Activated T-helper 2 cell treated with anti-CD3 and anti-CD28 coated beads, Interferon-gamma antibody, Interleukin-2, Interleukin-4, amounts not matched to agents 10 μg/mL and 5 μg/mL and 100 μg/mL, durations not matched to agents 14 hours and 24 hours and 36 hours (primary cell): ENCODE measurements around the gene THAP4. TPM values are rescaled to one million over a fixed set of nuclear protein-coding genes. Genes with fewer than 3 reads are reported as not detected.
A peak's percentile ranks its signal among the peaks of the same experiment; 100 is the strongest.

Source experiments
- DNase-seq: peaks from one replicate; pipeline ENCODE4 v3.0.0; 2021; ENCODE audit warnings: low spot score
- H3K27ac Mint-ChIP-seq: one replicate; pipeline ENCODE4 v1.8.0; 2021; ENCODE audit warnings: mixed read lengths
- H3K27me3 Mint-ChIP-seq: one replicate; pipeline ENCODE4 v1.8.0; 2021; ENCODE audit warnings: low read depth, mixed read lengths
- H3K36me3 Mint-ChIP-seq: one replicate; pipeline ENCODE4 v1.8.0; 2021; ENCODE audit warnings: low read depth, mixed read lengths
- H3K4me1 Mint-ChIP-seq: one replicate; pipeline ENCODE4 v1.8.0; 2021; ENCODE audit warnings: low read depth, mixed read lengths
- H3K4me3 Mint-ChIP-seq: one replicate; pipeline ENCODE4 v1.8.0; 2021; ENCODE audit warnings: low read depth, mild to moderate bottlenecking, moderate library complexity, mixed read lengths
- H3K9me3 Mint-ChIP-seq: one replicate; pipeline ENCODE4 v1.8.0; 2021; ENCODE audit warnings: mixed read lengths
- intact Hi-C: fragments of 100-400 bp; cut with micrococcal nuclease; formaldehyde crosslinking; loops from one replicate; pipeline ENCODE4 v1.15.1; 2023
- total RNA-seq: library from RNA; stranded (reverse); gene quantifications from 2 replicates; pipeline ENCODE4 v1.2.3, GENCODE V29; 2022

Gene THAP4
- total RNA-seq, 1 donor from 2014 or later, result 48.7 TPM

DNA sequence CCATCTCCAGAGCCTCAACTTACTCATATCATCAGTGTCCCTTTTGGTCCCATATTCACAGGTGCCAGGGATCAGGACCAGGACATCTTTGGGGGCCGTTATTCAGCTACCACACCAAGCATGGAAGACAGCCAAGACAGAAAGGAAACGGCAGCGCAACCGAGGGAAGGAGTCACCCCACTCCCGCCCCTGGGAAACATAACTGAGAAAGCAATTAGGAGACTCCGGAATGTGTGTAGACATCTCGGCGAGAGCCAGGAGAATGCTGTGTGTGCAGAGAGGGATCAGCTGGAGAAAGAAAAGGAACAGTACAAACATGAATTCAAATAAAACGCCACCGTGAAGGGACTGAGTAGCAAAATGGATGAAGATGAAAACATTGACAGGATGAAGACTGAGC is 91.9 kb downstream of the THAP4 start:
- intact Hi-C loops, result no loop called here
- no peak overlapping the region for H3K27ac Mint-ChIP-seq
- peaks cover 17% of the 10 kb centered on the region for H3K27me3 Mint-ChIP-seq

DNA sequence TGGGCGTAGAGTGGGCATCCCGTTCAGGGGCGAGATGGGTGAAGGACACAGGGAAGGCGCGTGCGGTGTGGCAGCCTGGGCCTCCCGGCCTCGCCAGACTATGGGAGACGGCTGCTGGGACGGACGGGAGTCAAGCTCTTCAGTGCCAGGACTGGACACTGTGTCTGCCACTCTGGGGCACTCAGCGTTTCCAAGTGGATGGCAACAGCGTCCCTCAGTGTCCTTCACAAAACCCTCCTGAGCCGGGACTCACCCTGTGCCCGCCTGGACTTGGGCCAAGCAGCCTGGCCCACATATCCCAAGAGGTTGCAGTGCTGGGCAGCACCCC is 94.7 kb downstream of the THAP4 start:
- Mint-ChIP-seq H3K27me3 (peaks cover 17% of the 10 kb centered on the region), H3K9me3 (no peaks in the 10 kb centered on the region), H3K4me1 (peaks cover 3% of the 10 kb centered on the region), H3K36me3 (no peaks in the 10 kb centered on the region), H3K4me3 (no peak overlapping the region), H3K27ac (no peak overlapping the region)
- no peak for DNase-seq
- intact Hi-C loops, result no loop called here

More for the DNA sequence above, 91.9 kb downstream of the THAP4 start:
- H3K4me1 Mint-ChIP-seq, result peaks cover 3% of the 10 kb centered on the region
- no peak for DNase-seq
- H3K36me3 Mint-ChIP-seq, result no peaks in the 10 kb centered on the region
- H3K9me3 Mint-ChIP-seq, result no peaks in the 10 kb centered on the region
- no peak overlapping the region for H3K4me3 Mint-ChIP-seq

DNA sequence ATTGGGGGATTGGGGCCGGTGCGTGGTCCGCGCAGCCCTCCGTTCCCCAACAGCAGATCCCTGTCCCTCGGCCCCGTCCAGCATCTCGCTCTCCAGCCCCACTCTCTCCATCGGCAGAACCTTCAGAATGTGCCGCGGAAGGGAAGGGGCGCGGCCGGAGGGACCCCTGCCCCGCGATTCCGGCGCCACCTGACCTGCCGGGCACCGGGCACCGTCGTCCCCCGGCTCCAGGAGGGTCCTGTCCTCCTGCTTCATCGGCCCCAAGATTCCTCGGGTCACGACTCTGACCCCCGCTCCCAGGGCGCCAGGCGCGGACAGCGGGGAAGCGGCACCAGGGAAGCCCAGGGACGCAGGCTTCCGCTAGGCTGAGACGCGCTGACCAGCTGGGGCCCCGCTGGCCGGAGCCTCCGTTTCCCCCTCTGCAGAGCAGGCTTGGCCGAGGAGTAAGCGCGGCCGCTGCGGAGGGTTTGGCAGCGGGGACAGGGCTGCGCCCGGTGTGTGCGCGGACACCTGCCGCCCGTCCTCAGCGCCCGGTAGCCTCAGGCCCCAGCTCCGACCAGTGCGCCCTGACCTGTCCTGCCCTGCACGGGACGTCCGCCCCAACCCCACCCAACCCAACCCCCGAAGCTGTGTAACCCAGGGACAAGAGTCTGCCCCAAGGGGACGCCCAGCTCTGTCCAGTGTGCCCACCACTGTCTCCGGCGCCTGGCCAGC is 95.2 kb downstream of the THAP4 start:
- H3K4me3 Mint-ChIP-seq, result no peak overlapping the region
- intact Hi-C loops, result no loop called here
- peaks cover 3% of the 10 kb centered on the region for H3K4me1 Mint-ChIP-seq
- peaks cover 13% of the 10 kb centered on the region for H3K27me3 Mint-ChIP-seq
- H3K9me3 Mint-ChIP-seq, result no peaks in the 10 kb centered on the region
- no peak overlapping the region for H3K27ac Mint-ChIP-seq
- H3K36me3 Mint-ChIP-seq, result no peaks in the 10 kb centered on the region
- no peak for DNase-seq

DNA sequence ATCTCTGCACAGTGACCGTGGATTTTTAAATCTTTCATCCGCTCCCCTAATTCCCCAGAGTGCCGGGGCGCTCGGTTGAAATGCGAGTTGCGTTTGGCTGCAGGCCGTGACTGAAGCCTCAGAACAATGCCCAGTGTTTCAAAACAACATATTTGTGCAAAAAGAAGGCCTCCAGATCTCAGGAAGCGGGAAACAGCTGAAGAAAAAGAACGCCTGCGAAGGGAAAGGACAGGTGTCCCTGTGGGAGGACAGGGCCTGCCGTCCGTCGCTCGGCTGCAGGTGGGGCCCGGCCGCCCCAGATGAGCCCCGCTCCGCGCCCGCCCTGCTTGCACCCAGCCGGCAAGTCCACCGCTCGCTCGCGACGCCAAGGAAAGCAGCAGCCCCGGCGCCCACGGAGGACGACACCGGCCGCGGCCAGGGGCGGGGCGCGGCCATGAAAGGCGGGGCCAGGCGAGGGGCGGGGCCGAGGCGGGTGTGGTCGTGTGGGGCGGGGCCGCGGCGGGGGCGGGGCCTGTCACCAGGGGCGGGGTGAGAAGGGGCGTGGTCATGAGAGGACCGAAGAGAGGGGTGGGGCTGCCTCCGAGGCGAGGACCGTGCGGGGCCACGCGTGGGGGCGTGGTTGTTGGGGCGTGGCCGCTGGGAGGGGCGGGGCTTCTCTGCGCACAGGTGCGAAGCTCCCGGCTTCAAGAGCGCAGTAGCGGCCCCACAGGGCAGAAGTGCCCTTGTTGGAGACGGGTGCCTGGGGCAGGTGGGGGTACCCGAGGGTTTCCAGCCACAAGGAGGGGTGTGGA is 96.0 kb downstream of the THAP4 start:
- Mint-ChIP-seq H3K36me3 (no peaks in the 10 kb centered on the region), H3K9me3 (no peaks in the 10 kb centered on the region), H3K4me1 (peaks cover 3% of the 10 kb centered on the region), H3K27ac (no peak overlapping the region), H3K4me3 (peak overlapping the region; percentile 34), H3K27me3 (peaks cover 16% of the 10 kb centered on the region)
- peak; percentile 64 for DNase-seq
- intact Hi-C loops, result no loop called here

DNA sequence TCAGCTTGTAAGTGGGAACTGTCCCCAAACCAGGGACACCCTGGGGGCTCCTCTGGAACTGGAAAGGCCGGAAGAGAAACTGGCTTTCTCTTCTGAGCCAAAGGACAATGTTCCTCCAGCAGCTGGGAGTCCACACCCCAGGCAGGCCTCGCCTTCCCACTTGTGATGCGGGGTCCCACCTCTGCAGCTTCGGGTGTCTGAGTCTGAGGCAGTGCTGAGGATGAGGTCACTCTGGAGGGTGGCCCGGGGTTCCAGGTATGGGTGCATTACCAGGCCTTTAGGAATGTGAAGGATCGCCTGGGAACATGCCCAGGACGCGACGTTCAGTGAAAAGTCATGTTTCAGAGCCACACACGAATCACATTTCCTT is 96.6 kb downstream of the THAP4 start:
- Mint-ChIP-seq H3K4me1 (peaks cover 3% of the 10 kb centered on the region), H3K4me3 (peak overlapping the region; percentile 34), H3K9me3 (no peaks in the 10 kb centered on the region), H3K36me3 (no peaks in the 10 kb centered on the region), H3K27me3 (peaks cover 17% of the 10 kb centered on the region), H3K27ac (no peak overlapping the region)
- no peak for DNase-seq
- intact Hi-C loops, result no loop called here

DNA sequence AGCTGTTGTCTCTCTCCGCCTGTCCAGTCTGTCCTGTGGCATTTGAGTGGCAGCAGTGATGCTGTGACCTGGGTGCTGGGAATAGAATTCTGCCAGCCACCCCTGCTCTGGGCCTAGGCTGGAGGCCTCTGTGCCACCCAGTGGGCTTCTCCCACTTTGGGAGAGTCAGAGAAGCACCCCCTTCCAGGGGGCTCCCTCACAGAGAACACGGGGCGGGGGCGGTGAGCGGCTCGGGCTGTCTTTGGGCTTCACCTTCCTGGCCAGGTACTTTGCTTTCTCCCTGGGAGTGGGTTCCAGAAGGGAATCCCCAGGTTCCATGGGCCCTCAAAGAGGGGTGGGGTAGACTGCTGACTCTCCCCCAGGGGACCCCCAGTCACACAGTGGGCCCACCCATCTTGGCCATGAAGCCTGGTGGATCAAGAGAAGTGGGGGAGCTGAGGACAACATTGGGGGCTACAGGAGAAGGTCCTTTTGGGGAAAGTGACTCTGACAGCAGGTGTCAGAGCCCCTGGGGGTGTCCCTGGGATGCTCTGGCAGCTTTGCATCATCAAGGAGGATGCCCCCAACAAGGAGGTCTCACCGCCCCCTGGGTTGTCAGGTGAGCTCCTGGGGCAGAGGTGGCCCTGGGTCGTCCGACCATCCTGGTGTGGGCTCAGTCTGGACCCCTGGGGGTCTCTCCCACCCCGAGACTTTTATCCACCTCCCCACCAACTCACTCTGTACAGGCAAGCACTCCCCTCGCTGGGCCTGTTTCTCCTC is 97.2 kb downstream of the THAP4 start:
- DNase-seq, result no peak
- H3K27me3 Mint-ChIP-seq, result peaks cover 17% of the 10 kb centered on the region
- no peak overlapping the region for H3K27ac Mint-ChIP-seq
- H3K4me3 Mint-ChIP-seq, result no peak overlapping the region
- H3K4me1 Mint-ChIP-seq, result peaks cover 3% of the 10 kb centered on the region
- intact Hi-C loops, result no loop called here
- no peaks in the 10 kb centered on the region for H3K9me3 Mint-ChIP-seq
- no peaks in the 10 kb centered on the region for H3K36me3 Mint-ChIP-seq

DNA sequence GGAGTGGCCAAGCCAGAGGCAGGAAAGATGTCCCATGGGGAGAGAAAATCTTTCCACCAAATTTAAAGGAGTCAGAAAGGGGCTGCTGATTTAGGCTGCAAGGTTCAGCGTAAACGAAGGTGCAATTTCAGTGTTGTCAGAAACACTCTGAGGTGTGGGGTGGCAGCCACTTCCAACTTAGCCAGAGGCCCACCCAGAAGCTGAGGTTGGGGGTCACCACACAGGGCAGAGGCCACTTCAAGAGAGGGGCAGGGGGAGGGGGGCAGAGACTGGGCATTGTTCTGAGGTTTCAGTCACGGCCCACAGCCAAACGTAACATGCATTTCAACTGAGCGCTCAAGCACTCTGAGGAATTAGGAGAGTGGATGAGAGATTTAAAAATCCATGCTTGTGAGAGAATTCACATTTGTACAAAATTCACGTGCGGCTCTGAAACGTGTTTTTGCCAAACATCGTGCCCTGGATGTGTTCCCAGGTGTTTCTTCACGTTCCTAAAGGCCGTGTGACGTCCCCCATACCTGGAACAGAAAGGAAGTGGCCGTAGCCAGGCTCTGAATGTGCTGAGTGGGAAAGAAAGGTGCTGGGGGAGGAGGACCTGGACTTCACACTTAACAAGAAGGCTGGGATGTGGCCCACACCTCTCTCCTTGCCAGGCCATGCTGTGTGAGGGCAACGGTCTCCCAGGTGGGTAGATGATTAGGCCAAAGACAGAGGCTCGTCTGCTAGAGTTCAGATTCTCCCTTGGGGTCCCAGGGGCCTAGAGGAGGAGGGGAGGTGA is 97.9 kb downstream of the THAP4 start:
- H3K4me3 Mint-ChIP-seq, result no peak overlapping the region
- H3K27ac Mint-ChIP-seq, result no peak overlapping the region
- peaks cover 3% of the 10 kb centered on the region for H3K4me1 Mint-ChIP-seq
- intact Hi-C loops, result no loop called here
- H3K9me3 Mint-ChIP-seq, result no peaks in the 10 kb centered on the region
- DNase-seq, result no peak
- H3K27me3 Mint-ChIP-seq, result peaks cover 17% of the 10 kb centered on the region
- H3K36me3 Mint-ChIP-seq, result no peaks in the 10 kb centered on the region

DNA sequence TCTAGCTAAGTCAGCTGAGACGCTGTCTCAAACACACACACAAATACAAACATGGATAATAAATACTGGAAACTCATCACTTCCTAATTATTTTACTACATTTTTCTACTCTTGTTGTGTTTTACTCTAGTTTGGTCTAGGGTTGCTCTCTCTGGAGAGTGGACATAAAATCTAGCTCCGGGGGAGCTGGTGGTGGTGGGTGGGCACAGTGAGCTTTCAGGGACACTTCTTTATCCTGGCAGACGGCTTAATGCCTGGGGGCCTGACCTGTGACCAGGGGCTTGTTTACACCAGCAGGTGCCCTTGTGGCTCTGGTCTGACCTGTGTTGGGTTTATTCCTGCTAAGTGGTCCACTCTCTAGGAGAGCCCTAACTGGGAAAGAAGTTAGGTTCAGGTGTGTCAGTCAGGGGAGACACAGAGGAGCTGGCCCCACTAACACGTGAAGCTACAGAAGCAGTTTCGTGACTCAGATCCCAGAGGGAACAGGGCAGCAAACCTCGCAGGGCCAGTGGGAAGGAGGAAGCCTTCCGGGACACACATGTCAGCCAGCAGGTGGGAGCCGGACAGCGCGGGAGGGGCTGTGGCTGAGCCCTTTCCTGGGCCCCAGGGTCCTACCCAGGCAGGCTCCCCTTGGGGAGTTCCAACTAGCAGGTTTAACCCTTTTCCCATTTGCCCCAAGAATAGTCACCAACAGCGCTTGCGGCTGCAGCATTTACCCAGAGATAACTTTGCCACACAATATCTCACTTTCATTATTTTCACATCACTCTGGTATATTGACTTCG is 100.9 kb downstream of the THAP4 start:
- Mint-ChIP-seq H3K4me3 (no peak overlapping the region), H3K9me3 (no peaks in the 10 kb centered on the region), H3K27ac (no peak overlapping the region), H3K4me1 (peaks cover 3% of the 10 kb centered on the region), H3K27me3 (peaks cover 10% of the 10 kb centered on the region), H3K36me3 (no peaks in the 10 kb centered on the region)
- no peak for DNase-seq
- intact Hi-C loops, result no loop called here

DNA sequence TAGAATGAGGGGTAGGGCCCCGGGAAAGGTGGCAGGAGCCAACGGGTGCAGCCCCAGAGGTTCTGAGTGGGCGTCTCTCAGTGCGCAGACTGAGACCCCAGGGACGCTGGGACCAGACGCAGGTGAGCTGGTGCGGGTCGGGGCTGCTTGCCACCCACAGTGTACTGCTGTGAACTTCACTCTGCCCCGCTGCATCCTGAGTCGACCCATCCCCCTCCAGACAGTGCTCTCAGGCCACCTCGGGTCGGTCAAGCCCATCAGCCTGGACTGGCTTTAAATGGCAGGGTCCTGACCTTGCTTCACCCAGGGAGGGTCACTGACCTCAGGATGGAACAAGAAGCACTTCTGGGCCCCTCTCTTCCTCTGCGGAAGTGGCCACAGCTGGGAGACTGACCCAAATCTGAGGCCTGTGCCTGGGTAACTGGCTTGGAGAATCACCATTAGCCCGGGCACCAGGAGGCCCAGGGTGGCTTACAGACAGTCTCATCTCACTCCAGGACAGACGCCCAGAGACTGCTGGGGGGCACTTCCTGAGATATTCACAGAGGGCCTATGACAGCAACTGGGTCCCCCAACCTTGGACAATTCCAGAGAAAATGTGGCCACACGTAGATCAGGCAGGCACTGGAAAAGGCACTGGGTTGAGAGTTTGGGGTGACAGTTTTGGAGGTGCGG is 102.1 kb downstream of the THAP4 start:
- Mint-ChIP-seq H3K4me3 (no peak overlapping the region), H3K27me3 (peaks cover 6% of the 10 kb centered on the region), H3K27ac (no peak overlapping the region), H3K4me1 (no peaks in the 10 kb centered on the region), H3K36me3 (no peaks in the 10 kb centered on the region), H3K9me3 (no peaks in the 10 kb centered on the region)
- no peak for DNase-seq
- intact Hi-C loops, result no loop called here
